ENCODE data around the gene VASP. TPM values are rescaled to one million over a fixed set of nuclear protein-coding genes. Genes with fewer than 3 reads are reported as not detected.

VASP gene
- total and polyA plus RNA-seq, 9 of the 15 experiments (the other 6 are each of a cell fraction or from before 2014, with no cell fraction given), result 16.7 to 261 (median 112) TPM

DNA sequence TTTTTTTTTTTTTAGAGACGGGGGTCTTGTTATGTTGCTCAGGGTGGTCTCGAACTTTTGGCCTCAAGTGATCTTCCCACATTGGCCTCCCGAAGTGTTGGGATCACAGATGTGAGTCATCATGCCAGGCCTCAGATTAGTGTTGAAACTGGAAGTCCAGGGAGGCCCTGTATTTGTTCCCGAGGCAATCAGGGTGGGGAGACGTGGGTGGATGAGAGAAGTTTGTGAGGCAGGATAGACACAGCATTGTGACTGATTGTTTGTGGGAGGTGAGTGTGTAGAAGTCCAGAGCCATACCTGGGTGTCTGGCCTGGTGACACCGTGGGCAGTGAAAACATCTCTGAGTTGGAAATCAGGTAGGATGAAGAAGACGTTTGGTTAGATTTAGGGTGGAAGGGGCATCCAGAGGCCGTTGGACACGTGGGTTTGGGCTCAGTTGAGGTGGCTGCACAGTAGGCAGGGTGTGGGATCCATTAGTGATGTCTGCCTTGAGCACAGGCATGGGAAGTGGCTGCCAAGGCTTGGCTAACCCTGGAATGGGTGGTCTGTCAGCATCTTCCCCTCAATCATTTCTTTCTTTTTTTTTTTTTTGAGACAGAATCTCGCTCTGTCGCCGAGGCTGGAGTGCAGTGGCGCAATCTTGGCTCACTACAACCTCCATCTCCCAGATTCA, 22.9 kb upstream of the VASP start:
- Histone ChIP-seq H3K79me2 (ENCODE audit: control insufficient read depth, insufficient read depth, low read length) (no peaks in the 10 kb centered on the region), H2AFZ (ENCODE audit: low read depth, low read length) (no peak overlapping the region), H3K9me1 (ENCODE audit: control insufficient read depth, insufficient read depth, low read length) (no peaks in the 10 kb centered on the region), H3K4me3 (no peak overlapping the region), H3K9ac (ENCODE audit: insufficient read depth in 1 of 2, low read depth in 2 of 2, low read length in 2 of 2) (no peak overlapping the region), H3K27me3 (ENCODE audit: control insufficient read depth in 2 of 2, insufficient read depth in 2 of 2, low read length in 2 of 2) (no peaks in the 10 kb centered on the region), H3K4me1 (replicated peaks in 1 of 2; ENCODE audit: control insufficient read depth in 2 of 2, insufficient read depth in 2 of 2, low read length in 2 of 2) (peaks cover 3 to 10% of the 10 kb centered on the region in 2 experiments; a peak in 3 of 5 replicates), H3K9me3 (replicated peaks; ENCODE audit: control insufficient read depth, insufficient read depth, low read depth, low read length) (no peaks in the 10 kb centered on the region), H3K36me3 (ENCODE audit: control insufficient read depth, insufficient read depth, low read length) (no peaks in the 10 kb centered on the region), H4K20me1 (replicated peaks; ENCODE audit: control insufficient read depth, insufficient read depth, low read length) (no peaks in the 10 kb centered on the region), H3K4me2 (ENCODE audit: insufficient read depth, low read length) (no peak overlapping the region), H3K27ac (ENCODE audit: extremely low read depth, low read depth, low read length) (no peak overlapping the region)
- TF ChIP-seq CHCHD3 (CRISPR knock-in tag; IDR thresholded peaks at IDR 0.05) (no peak), ZBTB17 (CRISPR knock-in tag; IDR thresholded peaks at IDR 0.05) (peak; percentile 81), EGR1 (conservative IDR thresholded peaks at IDR 0.05) (peak; percentile 46; the same call in 1 of the 2 replicates)
- TF ChIP-seq, protein P1, sequence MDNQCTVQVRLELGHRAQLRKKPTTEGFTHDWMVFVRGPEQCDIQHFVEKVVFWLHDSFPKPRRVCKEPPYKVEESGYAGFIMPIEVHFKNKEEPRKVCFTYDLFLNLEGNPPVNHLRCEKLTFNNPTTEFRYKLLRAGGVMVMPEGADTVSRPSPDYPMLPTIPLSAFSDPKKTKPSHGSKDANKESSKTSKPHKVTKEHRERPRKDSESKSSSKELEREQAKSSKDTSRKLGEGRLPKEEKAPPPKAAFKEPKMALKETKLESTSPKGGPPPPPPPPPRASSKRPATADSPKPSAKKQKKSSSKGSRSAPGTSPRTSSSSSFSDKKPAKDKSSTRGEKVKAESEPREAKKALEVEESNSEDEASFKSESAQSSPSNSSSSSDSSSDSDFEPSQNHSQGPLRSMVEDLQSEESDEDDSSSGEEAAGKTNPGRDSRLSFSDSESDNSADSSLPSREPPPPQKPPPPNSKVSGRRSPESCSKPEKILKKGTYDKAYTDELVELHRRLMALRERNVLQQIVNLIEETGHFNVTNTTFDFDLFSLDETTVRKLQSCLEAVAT (IDR thresholded peaks at IDR 0.05), result peak in 1 of 2 experiments; percentile 85; a peak in 2 of 4 replicates
- intact Hi-C loops (cut with micrococcal nuclease) (no loop called here), in situ Hi-C loops (cut with MboI) (no loop called here)
- no TSS peak for BruUV-seq (replicated peaks)
- CTCF ChIA-PET (ENCODE audit: low intra/inter-chr PET ratio), result interaction anchor here (0.6 to 3.0 kb wide), 4 partner anchors 44 to 533 kb away, joined by 3 to 17 read pairs (median 4); no protein-coding TSS in a partner anchor
- ATAC-seq, result no peak
- 52% methylated on average over 9 of the region's 13 CpGs for WGBS (ENCODE audit: insufficient coverage, low coverage, missing lambda C conversion rate)
- DNase-seq (ENCODE audit: extremely low read depth in 1 of 4, low spot score in 3 of 4), result no peak
- POLR2A ChIA-PET, result interaction anchor here (0.8 to 1.9 kb wide), 8 partner anchors 10 to 62 kb away, joined by 3 to 12 read pairs (median 6); no protein-coding TSS in a partner anchor
- FAIRE-seq, result peak; percentile 48

All from K562 (cell line).